SK-N-SH (cell line): ENCODE data around the gene CBR1. TPM values are rescaled to one million over a fixed set of nuclear protein-coding genes. Genes with fewer than 3 reads are reported as not detected.

Source experiments
- CTCF ChIA-PET: fragments of 300-600, 350-600 bp; formaldehyde crosslinking; extraction: SDS; loops from one replicate; lab custom pipeline; 2021; lab: Yijun Ruan, JAX
- POLR2A ChIA-PET: fragments of 350-600 bp; sonication (Branson Sonifier 250); formaldehyde crosslinking; extraction: SDS; loops from one replicate; lab custom pipeline; 2020; ENCODE audit warnings: antibody characterized with exemption, inconsistent platforms; lab: Yijun Ruan, JAX
- DNase-seq: peaks from one replicate; pipeline ENCODE4 v3.0.0; 2012
- H2AFZ ChIP-seq: fragments of 200-600 bp; sonication (generic); 2 replicates; pipeline ENCODE4 v1.8.1; 2016; ENCODE audit warnings: antibody characterized with exemption, mild to moderate bottlenecking, low read depth
- H3F3A ChIP-seq: fragments of 200-600 bp; sonication (generic); replicated peaks from 2 replicates; pipeline ENCODE3; 2016; ENCODE audit warnings: antibody characterized with exemption, mild to moderate bottlenecking; ENCODE audit not compliant: insufficient read depth
- H3K27ac ChIP-seq, 2 experiments: fragments of 200-500 bp in 1 of 2; fragments of 200-600 bp in 1 of 2; sonication (Bioruptor generic) in 1 of 2; sonication (generic), shearing (Covaris generic) in 1 of 2; 2 replicates each; pipeline versions ENCODE4 v1.5.1 to v1.6.1; 2014 to 2016; ENCODE audit warnings: low read depth in 2 of 2, inconsistent platforms in 1 of 2, low read length in 1 of 2, mild to moderate bottlenecking in 1 of 2, mixed read lengths in 1 of 2
- H3K27me3 ChIP-seq: fragments of 200-600 bp; sonication (generic), shearing (Covaris generic); 2 replicates; pipeline ENCODE4 v1.6.1; 2016; ENCODE audit warnings: mixed run types; ENCODE audit not compliant: insufficient read depth
- H3K36me3 ChIP-seq, 2 experiments: fragments of 200-500 bp in 1 of 2; fragments of 200-600 bp in 1 of 2; sonication (Bioruptor generic) in 1 of 2; sonication (generic) in 1 of 2; replicated peaks in 1 of 2; 2 replicates each; pipeline versions ENCODE3 to v1.5.1; 2014 to 2016; ENCODE audit warnings: low read length in 1 of 2, mild to moderate bottlenecking in 1 of 2; ENCODE audit not compliant: insufficient read depth in 2 of 2, control insufficient read depth in 1 of 2
- H3K4me1 ChIP-seq, 2 experiments: fragments of 200-500 bp in 1 of 2; fragments of 200-600 bp in 1 of 2; sonication (Bioruptor generic) in 1 of 2; sonication (generic), shearing (Covaris generic) in 1 of 2; 2 replicates each; pipeline versions ENCODE4 v1.5.1 to v1.6.1; 2014 to 2016; ENCODE audit warnings: low read depth in 1 of 2, low read length in 1 of 2, mixed run types in 1 of 2; ENCODE audit not compliant: insufficient read depth in 2 of 2, control insufficient read depth in 1 of 2
- H3K4me2 ChIP-seq: fragments of 200-600 bp; sonication (generic), shearing (Covaris generic); 2 replicates; pipeline ENCODE4 v1.6.1; 2017; ENCODE audit warnings: mixed run types
- H3K4me3 ChIP-seq, 2 experiments: fragments of 200-500 bp in 1 of 2; fragments of 200-600 bp in 1 of 2; sonication (Bioruptor generic) in 1 of 2; sonication (generic), shearing (Covaris generic) in 1 of 2; 2 replicates each; pipeline versions ENCODE4 v1.5.1 to v1.8.1; 2014 to 2016; ENCODE audit warnings: low read depth in 2 of 2, inconsistent platforms in 1 of 2, low read length in 1 of 2, mild to moderate bottlenecking in 1 of 2, mixed read lengths in 1 of 2, moderate library complexity in 1 of 2
- H3K79me2 ChIP-seq: fragments of 200-600 bp; sonication (generic); 2 replicates; pipeline ENCODE4 v1.8.1; 2017; ENCODE audit warnings: mild to moderate bottlenecking; ENCODE audit not compliant: insufficient read depth
- H3K9ac ChIP-seq: fragments of 200-600 bp; sonication (generic); 2 replicates; pipeline ENCODE4 v1.6.1; 2017; ENCODE audit warnings: mixed run types
- H3K9me2 ChIP-seq: fragments of 200-600 bp; sonication (generic); 2 replicates; pipeline ENCODE4 v1.6.1; 2017; ENCODE audit warnings: mixed run types
- H3K9me3 ChIP-seq: fragments of 200-600 bp; sonication (generic); 2 replicates; pipeline ENCODE4 v1.6.1; 2017; ENCODE audit warnings: mixed run types, mild to moderate bottlenecking, moderate library complexity
- H4K20me1 ChIP-seq: fragments of 200-600 bp; sonication (generic); 2 replicates; pipeline ENCODE4 v1.6.1; 2017; ENCODE audit warnings: mild to moderate bottlenecking, mixed run types; ENCODE audit not compliant: insufficient read depth
- NFIC ChIP-seq: IDR thresholded peaks from 2 replicates; pipeline ENCODE4 v1.4.0; 2012; ENCODE audit warnings: borderline replicate concordance
- REST ChIP-seq: IDR thresholded peaks from 2 replicates; pipeline ENCODE4 v1.6.1; 2012; ENCODE audit warnings: mild to moderate bottlenecking, low read depth, low read length, moderate library complexity
- YY1 ChIP-seq: IDR thresholded peaks from 2 replicates; pipeline ENCODE4 v1.4.0; 2012; ENCODE audit warnings: low read depth, mild to moderate bottlenecking
- WGBS: methylation state at CpG from one replicate; pipeline ENCODE4 v1.1.6; 2017; ENCODE audit warnings: low lambda C conversion rate; 5-methylcytosine and 5-hydroxymethylcytosine counted together
- polyA plus RNA-seq, 3 experiments: library from polyadenylated mRNA; depleted of rRNA; stranded (reverse); fragments of >200 nt; gene quantifications; 2 replicates each; pipeline ENCODE4 v1.2.3, GENCODE V29; 2012
- TF ChIP-seq, protein P1 (sequence below): fragments of 200-600 bp; sonication (generic); IDR thresholded peaks from 2 replicates; pipeline ENCODE4 v1.6.1; 2017; ENCODE audit warnings: antibody characterized with exemption, mild to moderate bottlenecking, moderate library complexity

Gene CBR1
- polyA plus RNA-seq, 1 of the 3 experiments (the other 2 are of a cell fraction), result 136 TPM

DNA sequence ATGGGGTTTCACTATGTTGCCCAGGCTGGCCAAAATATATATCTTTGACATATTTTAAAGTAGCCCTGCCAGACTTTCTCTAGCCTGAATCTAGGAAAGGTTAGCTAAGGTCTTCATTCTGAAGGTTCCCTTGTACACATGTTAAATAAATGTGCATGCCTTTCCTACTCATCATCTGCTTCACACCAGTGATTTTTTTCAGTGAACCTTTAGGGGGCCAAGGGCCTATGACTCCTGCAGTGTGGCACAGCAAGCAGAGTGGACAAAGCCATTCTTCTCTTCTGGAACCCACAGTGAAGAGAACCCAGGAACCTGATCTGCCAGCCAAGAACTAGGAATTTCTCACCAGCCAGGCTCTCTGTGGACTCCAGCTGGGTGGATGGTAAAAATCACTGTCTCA, 22.9 kb downstream of the CBR1 start (continued):
- TF ChIP-seq REST (no peak), YY1 (no peak)
- TF ChIP-seq, protein P1, sequence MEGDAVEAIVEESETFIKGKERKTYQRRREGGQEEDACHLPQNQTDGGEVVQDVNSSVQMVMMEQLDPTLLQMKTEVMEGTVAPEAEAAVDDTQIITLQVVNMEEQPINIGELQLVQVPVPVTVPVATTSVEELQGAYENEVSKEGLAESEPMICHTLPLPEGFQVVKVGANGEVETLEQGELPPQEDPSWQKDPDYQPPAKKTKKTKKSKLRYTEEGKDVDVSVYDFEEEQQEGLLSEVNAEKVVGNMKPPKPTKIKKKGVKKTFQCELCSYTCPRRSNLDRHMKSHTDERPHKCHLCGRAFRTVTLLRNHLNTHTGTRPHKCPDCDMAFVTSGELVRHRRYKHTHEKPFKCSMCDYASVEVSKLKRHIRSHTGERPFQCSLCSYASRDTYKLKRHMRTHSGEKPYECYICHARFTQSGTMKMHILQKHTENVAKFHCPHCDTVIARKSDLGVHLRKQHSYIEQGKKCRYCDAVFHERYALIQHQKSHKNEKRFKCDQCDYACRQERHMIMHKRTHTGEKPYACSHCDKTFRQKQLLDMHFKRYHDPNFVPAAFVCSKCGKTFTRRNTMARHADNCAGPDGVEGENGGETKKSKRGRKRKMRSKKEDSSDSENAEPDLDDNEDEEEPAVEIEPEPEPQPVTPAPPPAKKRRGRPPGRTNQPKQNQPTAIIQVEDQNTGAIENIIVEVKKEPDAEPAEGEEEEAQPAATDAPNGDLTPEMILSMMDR, result no peak

DNA sequence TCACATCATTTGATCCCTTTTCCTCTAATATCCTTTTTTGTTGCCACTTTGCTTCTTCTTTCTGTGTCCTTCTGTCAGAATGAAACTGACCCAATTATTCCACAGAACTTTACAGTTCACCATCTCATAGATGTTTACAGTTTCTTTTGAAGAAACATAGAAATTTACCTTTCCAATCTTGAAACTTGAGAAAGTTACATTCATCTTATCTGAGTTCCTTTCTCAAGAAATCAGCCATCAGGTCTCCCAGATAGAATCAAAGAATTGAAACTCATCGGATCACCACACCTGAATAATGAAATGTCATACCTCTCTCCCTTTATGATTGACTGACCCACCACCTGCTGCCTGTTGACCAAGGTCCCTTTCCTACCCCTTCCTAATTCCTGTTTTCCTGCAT, 23.7 kb downstream of the CBR1 start:
- Histone ChIP-seq H2AFZ (no peak overlapping the region), H3K79me2 (no peaks in the 10 kb centered on the region), H3K4me1 (no peaks in the 10 kb centered on the region), H3K9me2 (no peaks in the 10 kb centered on the region), H3K4me2 (no peak overlapping the region), H3K9me3 (no peaks in the 10 kb centered on the region), H3K27ac (no peak overlapping the region), H4K20me1 (no peaks in the 10 kb centered on the region), H3K27me3 (no peaks in the 10 kb centered on the region), H3K4me3 (no peak overlapping the region), H3F3A (no peaks in the 10 kb centered on the region), H3K9ac (no peak overlapping the region), H3K36me3 (no peaks in the 10 kb centered on the region)
- WGBS, result 17% methylated on average over 1 of the region's 1 CpG
- ChIA-PET POLR2A (no interaction called here), CTCF (interaction anchor here (1.1 to 3.7 kb wide), 2 partner anchors 19 to 33 kb away, joined by 4 to 14 read pairs; no protein-coding TSS in a partner anchor)
- DNase-seq, result no peak
- no peak for TF ChIP-seq NFIC

- WGBS, result 13% methylated on average over 1 of the region's 1 CpG
- Histone ChIP-seq H4K20me1 (no peaks in the 10 kb centered on the region), H3F3A (no peaks in the 10 kb centered on the region), H3K27me3 (no peaks in the 10 kb centered on the region), H3K9me2 (no peaks in the 10 kb centered on the region), H3K4me1 (no peaks in the 10 kb centered on the region), H3K9me3 (no peaks in the 10 kb centered on the region), H3K4me3 (no peak overlapping the region), H3K4me2 (no peak overlapping the region), H3K36me3 (no peaks in the 10 kb centered on the region), H3K9ac (no peak overlapping the region), H3K27ac (no peak overlapping the region), H2AFZ (no peak overlapping the region), H3K79me2 (no peaks in the 10 kb centered on the region)
- no peak for DNase-seq
- CTCF ChIA-PET, result interaction anchor here (0.8 to 3.7 kb wide), 3 partner anchors 16 to 31 kb away, joined by 3 to 14 read pairs (median 3); no protein-coding TSS in a partner anchor
- POLR2A ChIA-PET, result no interaction called here
- TF ChIP-seq NFIC, result no peak
Measured at GRCh38 chr21:36096398-36097290, 26.8 kb downstream of the CBR1 start.
